HG02642 (cell line): Measurements from ENCODE around the gene NELFCD.

Source experiments
- ATAC-seq: cut with Tn5 transposase; IDR thresholded peaks from one replicate; pipeline ENCODE4 v1.9.1; 2021; ENCODE audit warnings: mild to moderate bottlenecking; ENCODE audit not compliant: unreplicated experiment, poor library complexity

Gene NELFCD

GRCh38 chr20:59042151-59042795 lies 61.2 kb downstream of the NELFCD start, which contains the start of gene PRELID3B:
PRELID3B (minus strand) TSS chr20:59042786; CDS start chr20:59042730, 56 bp downstream.
- ATAC-seq = peak; percentile 34

GRCh38 chr20:59042796-59043631 lies 62.0 kb downstream of the NELFCD start:
- peak; percentile 97 for ATAC-seq

GRCh38 chr20:59043698-59044097 lies 62.6 kb downstream of the NELFCD start:
- no peak for ATAC-seq

GRCh38 chr20:59044295-59044694 lies 63.2 kb downstream of the NELFCD start:
- no peak for ATAC-seq
